ENCODE results near the gene BCL2.

- TF ChIP-seq CTCF (IDR thresholded peaks at IDR 0.05; ENCODE audit: borderline replicate concordance, extremely low read depth, low read length, poor library complexity, severe bottlenecking): no peak
- no peak for TF ChIP-seq EZH2 (IDR thresholded peaks at IDR 0.05; ENCODE audit: borderline replicate concordance, low read depth, low read length, severe bottlenecking)
Measured at GRCh38 chr18:63237881-63238692, 81.5 kb downstream of the BCL2 start.
